A172 (cell line): ENCODE data around the gene SSC5D. TPM values are rescaled to one million over a fixed set of nuclear protein-coding genes. Genes with fewer than 3 reads are reported as not detected.

Experiments
- DNase-seq: peaks from one replicate; pipeline ENCODE4 v3.0.0-alpha.2; 2015; ENCODE audit warnings: low spot score
- total RNA-seq: library from RNA; depleted of rRNA; stranded (reverse); fragments of >200 nt; shearing (Covaris generic); gene quantifications from 2 replicates; pipeline ENCODE4 v1.2.3, GENCODE V29; 2014

Gene SSC5D
- total RNA-seq, 1 experiment from 2014 or later = 1.1 TPM

- no peak for DNase-seq
These were observed 48.9 kb downstream of the SSC5D start, which contains the start of gene SBK2 for GRCh38 chr19:55536951-55537740. Gene SBK2 (minus strand): TSS chr19:55537133. CDS start chr19:55536294, 839 bp downstream.

GRCh38 chr19:55537741-55538111, 49.5 kb downstream of the SSC5D start:
- DNase-seq = peak; percentile 40

- no peak for DNase-seq
These were observed 49.9 kb downstream of the SSC5D start for GRCh38 chr19:55538132-55538531.

DNA sequence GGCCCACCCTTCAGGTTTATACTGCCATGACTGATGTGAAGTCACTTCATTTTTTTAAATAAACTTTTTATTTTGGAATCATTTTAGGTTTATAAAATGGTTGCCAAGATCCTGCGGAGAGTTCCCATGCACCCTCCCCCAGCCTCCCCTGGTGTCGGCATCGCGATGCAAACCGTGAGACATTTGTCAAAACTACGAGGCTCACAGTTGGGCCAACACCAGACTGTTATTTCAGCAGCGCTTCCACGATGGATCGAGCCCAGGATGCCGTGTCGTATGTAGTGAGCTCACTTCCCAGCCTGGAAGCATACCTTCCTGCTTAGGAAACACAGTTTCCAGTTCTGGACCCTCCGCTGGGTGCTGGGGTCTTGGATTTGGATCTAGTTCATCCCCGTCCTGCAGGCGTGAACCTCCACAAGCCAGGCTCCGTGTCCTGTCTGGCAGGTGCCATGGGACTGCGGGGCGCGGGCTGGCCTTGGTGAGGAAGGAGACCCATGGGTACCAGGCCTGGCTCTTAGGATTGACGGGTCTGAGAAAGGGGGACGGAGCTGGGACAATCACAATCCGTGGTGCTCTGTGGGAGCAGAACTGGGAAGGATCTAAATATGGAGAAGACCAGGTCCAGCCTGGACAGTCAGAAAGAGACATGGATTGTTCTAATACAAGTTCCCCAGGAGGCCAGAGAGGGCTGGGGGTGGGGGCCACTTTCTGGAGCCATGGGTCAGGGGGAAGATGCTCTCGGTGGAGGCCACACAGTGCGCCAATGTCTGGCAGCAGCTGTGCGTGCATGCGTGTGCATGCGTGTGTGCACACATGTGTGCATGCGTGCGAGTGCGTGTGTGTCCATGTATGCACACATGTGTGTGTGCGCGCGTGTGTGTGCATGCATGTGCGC, 51.1 kb downstream of the SSC5D start:
- DNase-seq = no peak

GRCh38 chr19:55540619-55541018, 52.4 kb downstream of the SSC5D start:
- DNase-seq = no peak

DNA sequence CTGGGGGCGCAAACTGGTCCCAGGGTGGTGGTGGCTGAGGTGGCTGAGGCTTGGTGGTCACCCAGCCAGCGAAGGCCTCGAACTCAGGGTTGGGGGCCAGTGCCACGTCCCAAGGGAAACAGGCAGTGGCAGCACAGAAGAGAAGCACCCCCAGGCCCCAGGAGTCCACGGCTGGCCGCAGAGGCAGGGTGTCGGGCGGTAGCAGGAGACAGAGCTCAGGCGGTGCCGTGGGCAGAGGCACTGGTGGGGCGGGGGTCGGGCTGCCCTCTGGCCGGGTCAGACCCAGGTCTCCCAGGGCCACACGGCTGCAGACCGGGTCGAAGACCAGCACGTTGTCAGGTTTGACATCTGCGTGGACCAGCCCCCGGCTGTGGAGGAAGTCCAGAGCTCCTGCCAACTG, 52.9 kb downstream of the SSC5D start:
- no peak for DNase-seq

DNA sequence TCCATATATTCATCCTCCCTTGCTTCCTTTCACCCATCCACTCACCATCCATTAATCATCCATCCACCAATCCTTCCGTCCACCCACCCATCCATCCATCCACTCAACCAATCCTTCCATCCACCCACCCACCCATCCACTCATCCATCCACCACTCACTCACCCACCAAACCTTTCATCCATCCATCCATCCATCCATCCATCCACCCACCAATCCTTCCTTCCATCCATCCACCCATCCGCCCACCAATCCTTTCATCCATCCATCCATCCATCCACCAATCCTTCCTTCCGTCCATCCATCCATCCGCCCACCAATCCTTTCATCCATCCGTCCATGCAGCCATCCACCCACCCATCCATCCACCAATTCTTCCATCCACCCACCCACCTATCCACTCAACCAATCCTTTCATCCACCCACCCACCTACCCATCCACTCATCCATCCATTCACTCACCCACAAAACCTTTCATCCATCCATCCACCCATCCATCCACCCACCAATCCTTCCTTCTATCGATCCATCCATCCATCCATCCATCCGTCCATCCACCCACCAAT, 54.1 kb downstream of the SSC5D start:
- no peak for DNase-seq

DNA sequence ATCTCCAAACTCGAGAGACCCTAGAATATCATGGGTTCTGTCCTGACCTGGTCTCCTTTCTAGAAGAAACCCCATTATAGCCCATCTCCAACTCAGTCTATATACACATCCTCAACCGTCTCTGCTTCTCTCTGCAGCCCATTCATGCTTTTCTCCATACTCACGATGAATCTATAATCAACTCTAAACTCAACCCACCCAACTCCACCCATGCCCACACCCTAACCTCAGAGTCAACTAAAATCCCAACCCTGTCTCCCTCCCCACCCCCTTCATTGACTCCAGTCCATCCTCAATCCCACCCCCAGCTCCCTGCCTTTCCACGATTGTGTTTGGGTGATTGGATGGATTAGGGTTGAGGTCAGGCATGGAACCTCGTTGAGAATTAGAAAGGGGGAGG, 55.3 kb downstream of the SSC5D start:
- DNase-seq = no peak

DNA sequence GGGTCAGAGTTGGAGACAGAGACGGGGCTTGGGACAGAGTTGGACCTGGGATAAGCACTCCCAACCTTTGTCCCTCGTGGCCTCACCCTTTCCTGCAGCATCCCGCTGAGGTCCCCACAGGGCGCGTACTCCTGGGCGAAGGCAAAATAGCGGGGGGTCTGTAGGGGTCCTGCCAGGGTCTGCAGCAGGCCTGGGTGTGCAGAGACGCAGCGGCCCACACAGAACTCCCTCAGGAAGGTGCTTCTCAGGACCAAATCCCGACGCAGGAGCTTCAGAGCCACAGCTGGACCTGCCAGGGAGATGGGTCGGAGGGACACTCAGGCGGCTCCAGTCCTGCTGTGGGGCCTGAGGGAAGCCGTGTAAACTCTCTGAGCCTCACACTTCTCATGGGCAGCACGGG, 55.8 kb downstream of the SSC5D start:
- no peak for DNase-seq

DNA sequence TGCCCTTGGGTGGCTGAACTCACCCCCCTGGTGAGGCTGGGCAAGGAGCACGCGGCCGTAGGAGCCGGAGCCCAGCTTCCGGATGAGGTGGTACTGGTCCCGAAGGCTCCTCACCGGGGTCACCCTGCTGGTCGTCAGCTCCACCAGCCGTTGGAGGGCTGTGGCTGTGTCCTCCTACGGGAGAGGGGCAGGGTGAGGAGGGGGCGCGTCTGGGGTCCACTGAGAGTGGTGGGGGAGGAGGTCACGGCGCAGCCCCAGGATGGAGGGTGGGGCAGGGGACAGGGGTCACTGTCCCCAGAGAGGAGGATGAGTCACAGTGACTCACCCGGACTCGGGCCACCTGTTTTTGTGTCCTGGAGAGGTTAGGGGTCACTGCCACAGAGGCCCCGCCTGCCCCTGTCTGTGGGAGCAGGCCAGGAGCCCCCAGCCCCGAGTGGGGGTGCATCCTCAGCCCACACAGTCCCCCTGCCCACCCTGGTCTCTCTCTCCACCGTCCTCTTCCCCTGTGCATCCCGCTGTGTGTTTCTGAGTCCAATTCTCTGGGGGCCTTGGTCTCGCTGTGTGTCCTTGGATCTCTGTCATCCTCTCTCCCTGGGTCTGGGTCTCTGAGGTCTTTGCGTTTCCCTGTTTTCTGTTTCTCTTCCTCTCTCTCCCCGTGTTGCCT, 56.7 kb downstream of the SSC5D start:
- DNase-seq = peak; percentile 60

GRCh38 chr19:55545443-55545842, 57.2 kb downstream of the SSC5D start, which contains the start of gene SBK3:
Gene SBK3 (minus strand): TSS chr19:55545543. CDS start chr19:55545543, 0 bp downstream.
- no peak for DNase-seq

GRCh38 chr19:55546011-55546410, 57.8 kb downstream of the SSC5D start:
- DNase-seq = no peak

DNA sequence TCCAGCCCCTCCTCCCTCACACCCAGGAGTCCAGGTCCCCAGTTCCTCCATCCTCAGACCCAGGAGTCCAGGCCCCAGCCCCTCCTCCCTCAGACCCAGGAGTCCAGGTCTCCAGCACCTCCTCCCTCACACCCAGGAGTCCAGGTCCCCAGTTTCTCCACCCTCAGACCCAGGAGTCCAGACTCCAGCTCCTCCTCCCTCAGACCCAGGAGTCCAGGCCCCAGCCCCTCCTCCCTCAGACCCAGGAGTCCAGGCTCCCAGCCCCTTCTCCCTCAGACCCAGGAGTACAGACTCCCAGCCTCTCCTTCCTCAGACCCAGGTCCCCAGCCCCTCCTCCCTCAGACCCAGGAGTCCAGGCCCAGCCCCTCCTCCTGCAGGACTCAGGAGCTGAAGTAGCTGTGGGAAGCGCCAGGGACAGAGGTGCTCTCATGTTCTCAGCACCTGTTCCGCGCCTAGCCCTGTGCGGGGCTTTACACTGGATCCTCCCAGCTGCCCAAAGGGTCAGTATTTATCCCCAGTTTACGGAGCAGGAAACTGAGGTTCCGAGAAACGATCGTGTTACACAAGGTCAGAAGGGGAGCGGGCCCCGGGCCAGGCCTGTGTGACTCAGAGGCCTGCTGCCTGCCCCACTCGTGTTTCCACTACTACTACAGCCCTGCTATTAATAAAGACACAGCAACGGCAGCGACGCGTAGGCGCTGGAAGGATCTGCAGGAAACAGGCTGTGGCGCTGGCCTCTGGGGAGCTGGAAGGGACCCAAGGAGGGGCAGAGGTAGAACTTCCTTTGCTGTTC, 58.8 kb downstream of the SSC5D start:
- DNase-seq = peak; percentile 81

DNA sequence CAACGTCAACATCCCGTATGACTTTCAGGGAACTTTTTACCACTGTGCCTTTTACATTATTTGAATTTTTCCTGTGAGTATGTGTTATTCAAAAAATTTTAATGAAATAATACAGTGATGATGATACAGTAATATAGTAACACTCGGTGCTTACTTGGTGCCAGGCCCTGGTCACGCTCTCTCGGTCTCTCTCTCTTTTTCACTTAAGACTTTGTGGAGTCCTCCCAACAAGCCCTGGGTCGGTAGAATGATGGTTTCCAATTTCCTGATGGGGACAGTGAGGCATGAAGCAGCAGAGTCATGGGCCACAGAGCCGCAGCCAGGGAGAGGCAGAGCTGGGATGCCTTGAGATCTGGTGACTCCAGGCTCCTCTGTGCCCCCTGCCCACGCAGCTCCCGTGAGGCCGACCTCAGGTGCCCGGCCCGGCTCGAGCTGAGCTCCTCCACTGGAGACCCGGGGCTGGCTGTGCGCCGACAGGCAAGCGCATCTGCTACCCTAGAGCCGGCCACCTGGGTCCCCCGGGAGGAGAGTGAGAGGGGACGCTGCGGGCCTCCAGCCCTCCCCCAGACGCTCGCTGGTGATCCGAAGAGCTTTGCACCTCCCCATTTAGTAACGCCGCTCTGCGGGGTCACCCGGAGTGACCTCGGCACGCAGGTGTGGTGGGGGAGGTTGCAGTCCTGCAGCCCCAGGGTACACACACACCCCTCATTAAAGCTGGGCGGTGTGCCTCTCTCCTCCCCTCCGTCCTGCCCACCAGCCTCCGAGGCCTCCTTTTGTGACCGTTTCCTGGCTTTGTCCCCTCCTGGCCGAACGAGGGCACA, 61.5 kb downstream of the SSC5D start:
- DNase-seq = peak; percentile 86

GRCh38 chr19:55550321-55550650, 62.0 kb downstream of the SSC5D start:
- no peak for DNase-seq

GRCh38 chr19:55552206-55552605, 64.0 kb downstream of the SSC5D start:
- DNase-seq = no peak

DNA sequence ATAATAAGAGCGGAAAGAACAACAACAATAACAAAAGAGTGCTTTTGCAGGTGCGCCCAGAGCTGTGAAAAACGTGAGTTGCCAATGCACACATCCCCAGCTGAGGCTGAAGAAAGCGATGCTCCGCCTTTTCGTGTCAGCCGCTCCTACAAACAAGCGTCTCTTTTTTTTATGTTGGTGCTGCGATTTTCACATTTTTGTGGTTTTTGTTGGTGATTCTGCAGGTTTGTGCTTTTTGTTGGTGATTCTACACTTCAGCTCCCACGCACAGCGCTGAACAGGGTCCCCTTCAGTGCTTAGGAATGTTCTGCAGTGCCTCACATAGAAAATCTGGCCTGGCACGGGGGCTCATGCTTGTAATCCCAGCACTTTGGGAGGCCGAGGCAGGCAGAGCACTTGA, 64.4 kb downstream of the SSC5D start:
- DNase-seq = peak; percentile 65

DNA sequence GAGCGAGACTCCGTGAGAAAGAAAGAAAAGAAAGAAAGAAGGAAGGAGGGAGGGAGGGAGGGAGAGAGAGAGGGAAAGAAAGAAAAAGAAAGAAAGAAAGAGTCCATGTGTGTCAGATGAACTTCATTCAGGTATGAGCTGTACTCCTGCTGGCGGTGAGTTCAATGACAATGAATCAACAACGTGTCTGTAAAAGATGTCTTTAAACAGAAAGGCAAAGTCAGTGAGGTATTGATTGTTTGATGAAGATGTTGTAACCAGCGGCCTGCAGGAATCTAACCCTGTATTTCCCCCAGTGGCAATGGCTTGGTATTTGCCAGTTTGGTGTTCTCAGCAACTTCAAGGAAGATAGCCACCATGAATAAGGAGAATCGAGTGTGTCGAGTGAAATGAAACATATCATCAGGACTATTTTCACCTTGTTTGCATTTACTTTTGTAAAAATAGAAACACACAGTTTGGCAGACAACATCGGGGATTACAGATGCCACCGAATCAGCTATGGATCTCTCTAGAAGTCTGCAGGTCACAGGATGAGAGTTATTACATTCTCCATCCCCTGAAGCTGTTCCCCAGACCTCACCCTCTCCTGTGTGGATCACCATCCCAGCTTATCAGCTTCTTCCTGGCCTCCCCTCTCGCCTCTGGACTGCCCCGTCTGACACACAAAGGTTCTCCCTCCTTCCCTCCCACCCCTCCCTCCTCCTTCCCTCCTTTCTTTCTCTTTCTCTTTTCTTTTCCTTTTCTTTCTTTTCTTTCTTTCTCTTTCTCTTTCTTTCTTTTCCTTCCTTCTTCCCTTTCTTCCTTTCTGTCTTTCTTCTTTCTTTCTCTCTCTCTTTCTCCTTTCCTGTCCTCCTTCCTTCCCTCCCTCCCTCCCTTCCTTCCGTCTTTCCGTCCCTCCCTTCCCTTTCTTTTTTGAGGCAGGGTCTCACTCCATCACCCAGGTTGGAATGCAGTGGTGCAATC, 65.3 kb downstream of the SSC5D start:
- no peak for DNase-seq

DNA sequence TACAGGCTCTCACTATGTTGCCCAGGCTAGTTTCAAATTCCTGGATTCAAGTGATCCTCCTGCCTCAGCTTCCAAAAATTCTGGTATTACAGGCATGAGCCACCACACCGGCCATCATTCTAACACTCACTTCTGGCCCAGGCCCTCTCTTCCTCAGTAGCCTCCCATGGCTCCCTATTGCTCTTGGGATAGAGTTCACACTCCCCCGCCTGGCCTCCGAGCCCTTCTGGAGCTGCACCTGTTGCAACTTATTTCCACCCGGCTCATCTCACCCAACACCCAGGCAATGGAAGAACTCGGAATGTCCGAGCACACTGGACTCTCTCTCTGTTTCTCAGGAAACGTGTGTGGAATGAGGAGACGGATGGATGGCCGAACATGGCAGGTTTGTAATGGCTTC, 66.1 kb downstream of the SSC5D start:
- DNase-seq = no peak
